ENCODE data around the gene POLRMT. TPM values are rescaled to one million over a fixed set of nuclear protein-coding genes. Genes with fewer than 3 reads are reported as not detected.
A peak's percentile ranks its signal among the peaks of the same experiment; 100 is the strongest.

Gene POLRMT
- total and polyA plus RNA-seq, 2 experiments from 2014 or later, result 103 to 121 TPM

- peak overlapping the region; percentile 77 for H3K27ac ChIP-seq
- H3K36me3 ChIP-seq, result no peaks in the 10 kb centered on the region
- TF ChIP-seq, protein P1, sequence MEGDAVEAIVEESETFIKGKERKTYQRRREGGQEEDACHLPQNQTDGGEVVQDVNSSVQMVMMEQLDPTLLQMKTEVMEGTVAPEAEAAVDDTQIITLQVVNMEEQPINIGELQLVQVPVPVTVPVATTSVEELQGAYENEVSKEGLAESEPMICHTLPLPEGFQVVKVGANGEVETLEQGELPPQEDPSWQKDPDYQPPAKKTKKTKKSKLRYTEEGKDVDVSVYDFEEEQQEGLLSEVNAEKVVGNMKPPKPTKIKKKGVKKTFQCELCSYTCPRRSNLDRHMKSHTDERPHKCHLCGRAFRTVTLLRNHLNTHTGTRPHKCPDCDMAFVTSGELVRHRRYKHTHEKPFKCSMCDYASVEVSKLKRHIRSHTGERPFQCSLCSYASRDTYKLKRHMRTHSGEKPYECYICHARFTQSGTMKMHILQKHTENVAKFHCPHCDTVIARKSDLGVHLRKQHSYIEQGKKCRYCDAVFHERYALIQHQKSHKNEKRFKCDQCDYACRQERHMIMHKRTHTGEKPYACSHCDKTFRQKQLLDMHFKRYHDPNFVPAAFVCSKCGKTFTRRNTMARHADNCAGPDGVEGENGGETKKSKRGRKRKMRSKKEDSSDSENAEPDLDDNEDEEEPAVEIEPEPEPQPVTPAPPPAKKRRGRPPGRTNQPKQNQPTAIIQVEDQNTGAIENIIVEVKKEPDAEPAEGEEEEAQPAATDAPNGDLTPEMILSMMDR (IDR thresholded peaks at IDR 0.05; ENCODE audit: low read depth, low read length), result no peak
- DNase-seq (ENCODE audit: low read depth in 1 of 2, low spot score in 1 of 2), result peak; percentile 30 to 56
- H3K4me1 ChIP-seq (ENCODE audit: low read depth), result peaks cover 24% of the 10 kb centered on the region
- H3K27me3 ChIP-seq, result no peaks in the 10 kb centered on the region
- H3K9me3 ChIP-seq (ENCODE audit: low read depth), result no peaks in the 10 kb centered on the region
- peak overlapping the region; percentile 10 for H3K4me3 ChIP-seq
Measured at GRCh38 chr19:574658-575526, 58.4 kb downstream of the POLRMT start.

DNA sequence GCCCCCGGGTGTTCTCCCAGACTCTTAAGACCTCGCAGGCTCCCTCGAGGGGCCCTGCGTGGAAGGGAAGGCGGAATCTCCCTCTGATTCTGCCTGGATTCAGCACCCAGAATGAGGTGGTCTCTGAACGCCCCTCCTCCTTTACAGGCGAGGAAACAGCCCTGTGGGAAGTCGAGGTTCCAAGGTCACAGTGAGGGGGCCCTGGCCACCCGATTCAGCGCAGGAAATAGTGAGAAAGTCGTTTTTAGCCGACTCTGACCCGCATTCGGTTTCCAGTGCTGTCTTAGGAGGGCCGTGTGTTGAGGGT lies 59.9 kb downstream of the POLRMT start:
- peak overlapping the region; percentile 90 for H3K27ac ChIP-seq
- no peak for DNase-seq (ENCODE audit: low read depth in 1 of 2, low spot score in 1 of 2)
- no peaks in the 10 kb centered on the region for H3K9me3 ChIP-seq (ENCODE audit: low read depth)
- H3K4me1 ChIP-seq (ENCODE audit: low read depth), result peaks cover 24% of the 10 kb centered on the region
- TF ChIP-seq, protein P1 (IDR thresholded peaks at IDR 0.05; ENCODE audit: low read depth, low read length), result no peak
- no peaks in the 10 kb centered on the region for H3K36me3 ChIP-seq
- peak overlapping the region; percentile 96 for H3K4me3 ChIP-seq
- H3K27me3 ChIP-seq, result no peaks in the 10 kb centered on the region

- Histone ChIP-seq H3K36me3 (no peaks in the 10 kb centered on the region), H3K27ac (peak overlapping the region; percentile 90), H3K27me3 (no peaks in the 10 kb centered on the region), H3K4me1 (ENCODE audit: low read depth) (peaks cover 24% of the 10 kb centered on the region), H3K9me3 (ENCODE audit: low read depth) (no peaks in the 10 kb centered on the region), H3K4me3 (peak overlapping the region; percentile 96)
- TF ChIP-seq, protein P1 (IDR thresholded peaks at IDR 0.05; ENCODE audit: low read depth, low read length), result no peak
- DNase-seq (ENCODE audit: low read depth in 1 of 2, low spot score in 1 of 2), result peak; percentile 64 to 69
Measured at GRCh38 chr19:572743-573518, 60.4 kb downstream of the POLRMT start.

- Histone ChIP-seq H3K27me3 (no peaks in the 10 kb centered on the region), H3K36me3 (no peaks in the 10 kb centered on the region), H3K27ac (peak within 1 kb of the TSS; percentile 90), H3K4me1 (ENCODE audit: low read depth) (peaks cover 24% of the 10 kb centered on the region), H3K9me3 (ENCODE audit: low read depth) (no peaks in the 10 kb centered on the region), H3K4me3 (peak within 1 kb of the TSS; percentile 96)
- TF ChIP-seq, protein P1 (IDR thresholded peaks at IDR 0.05; ENCODE audit: low read depth, low read length), result no peak
- peak; percentile 99 for DNase-seq (ENCODE audit: low read depth in 1 of 2, low spot score in 1 of 2)
Measured at GRCh38 chr19:572140-572742, 61.1 kb downstream of the POLRMT start, which contains the start of gene BSG. BSG (plus strand) TSS chr19:572596; CDS start chr19:572635, 39 bp downstream.

- TF ChIP-seq, protein P1 (IDR thresholded peaks at IDR 0.05; ENCODE audit: low read depth, low read length), result no peak
- peak; percentile 37 to 38 for DNase-seq (ENCODE audit: low read depth in 1 of 2, low spot score in 1 of 2)
- Histone ChIP-seq H3K4me3 (peak overlapping the region; percentile 29), H3K9me3 (ENCODE audit: low read depth) (no peaks in the 10 kb centered on the region), H3K27ac (peak overlapping the region; percentile 65), H3K36me3 (no peaks in the 10 kb centered on the region), H3K4me1 (ENCODE audit: low read depth) (peaks cover 29% of the 10 kb centered on the region), H3K27me3 (no peaks in the 10 kb centered on the region)
Measured at GRCh38 chr19:571566-571974, 61.8 kb downstream of the POLRMT start.
